Skeletal muscle cell (primary cell): ENCODE results near the gene CSRNP2.

Experiments
- DNase-seq: peaks from one replicate; pipeline ENCODE4 v3.0.0-alpha.2; 2010; ENCODE audit warnings: low read depth
- H3K4me3 ChIP-seq: 2 replicates; pipeline ENCODE4 v1.5.1; 2011; ENCODE audit warnings: low read depth, mild to moderate bottlenecking, control low read depth, low read length, moderate library complexity

CSRNP2 gene, protein sequence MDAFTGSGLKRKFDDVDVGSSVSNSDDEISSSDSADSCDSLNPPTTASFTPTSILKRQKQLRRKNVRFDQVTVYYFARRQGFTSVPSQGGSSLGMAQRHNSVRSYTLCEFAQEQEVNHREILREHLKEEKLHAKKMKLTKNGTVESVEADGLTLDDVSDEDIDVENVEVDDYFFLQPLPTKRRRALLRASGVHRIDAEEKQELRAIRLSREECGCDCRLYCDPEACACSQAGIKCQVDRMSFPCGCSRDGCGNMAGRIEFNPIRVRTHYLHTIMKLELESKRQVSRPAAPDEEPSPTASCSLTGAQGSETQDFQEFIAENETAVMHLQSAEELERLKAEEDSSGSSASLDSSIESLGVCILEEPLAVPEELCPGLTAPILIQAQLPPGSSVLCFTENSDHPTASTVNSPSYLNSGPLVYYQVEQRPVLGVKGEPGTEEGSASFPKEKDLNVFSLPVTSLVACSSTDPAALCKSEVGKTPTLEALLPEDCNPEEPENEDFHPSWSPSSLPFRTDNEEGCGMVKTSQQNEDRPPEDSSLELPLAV

DNA sequence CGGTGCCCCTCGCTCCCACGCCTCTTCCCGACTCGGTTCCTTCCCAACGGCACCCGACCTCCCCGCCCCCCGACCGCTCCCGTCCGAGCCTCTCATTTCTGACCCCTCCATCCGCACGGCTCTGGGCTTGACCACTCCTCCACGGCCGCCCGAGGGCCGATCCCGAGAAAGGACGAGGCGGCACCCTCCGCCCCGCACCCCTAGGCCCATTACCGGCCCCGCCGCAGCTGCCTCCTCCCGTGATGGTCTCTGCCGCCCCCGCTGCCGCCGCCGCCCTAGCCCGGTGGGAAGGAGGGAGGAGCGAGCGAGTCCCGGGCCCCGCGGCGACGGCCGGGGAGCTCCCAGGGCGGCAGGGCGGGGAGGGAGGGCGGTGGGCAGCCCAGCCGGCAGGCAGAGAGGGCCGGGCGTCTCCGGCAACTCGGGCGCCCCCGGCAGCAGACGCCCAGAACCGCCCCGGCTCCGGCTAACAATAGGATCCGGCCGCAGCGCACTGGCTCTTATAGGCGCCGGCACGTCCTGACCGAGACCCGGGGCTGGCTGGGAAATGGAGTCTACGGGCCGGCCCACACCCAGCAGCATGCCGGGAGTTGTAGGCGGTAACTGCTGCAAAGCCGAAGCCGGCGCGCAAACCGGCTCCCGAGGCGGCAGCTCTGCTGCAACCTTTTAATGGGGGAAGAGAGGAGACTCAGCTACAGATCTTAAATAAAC is at the start of gene CSRNP2:
CSRNP2 (minus strand) TSS at position 471 of the 708 bp plus-strand sequence. CDS start 7,035 bp downstream, outside the sequence.
- peak; percentile 89 for DNase-seq
- peak within 1 kb of the TSS; percentile 63 for H3K4me3 ChIP-seq

DNA sequence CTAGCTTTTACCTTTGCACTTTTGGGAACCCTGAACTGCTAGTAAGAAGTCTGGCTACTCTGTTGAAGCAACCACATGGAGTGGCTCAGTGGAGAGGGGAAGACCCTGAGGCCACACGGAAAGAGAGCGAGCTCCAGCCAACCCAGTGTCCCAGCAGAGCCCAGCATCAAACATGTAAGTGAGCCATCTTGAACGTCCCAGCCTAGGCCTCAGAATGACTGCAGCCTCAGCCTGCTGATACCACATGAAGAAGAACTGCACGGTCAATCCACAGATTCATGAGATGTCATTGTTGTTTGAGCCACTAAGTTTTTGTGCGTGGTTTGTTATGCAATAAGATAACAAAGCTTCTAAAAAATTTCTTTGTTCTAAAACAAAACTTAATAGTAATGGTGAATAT is 49.3 kb upstream of the CSRNP2 start:
- no peak for DNase-seq
- no peak overlapping the region for H3K4me3 ChIP-seq

DNA sequence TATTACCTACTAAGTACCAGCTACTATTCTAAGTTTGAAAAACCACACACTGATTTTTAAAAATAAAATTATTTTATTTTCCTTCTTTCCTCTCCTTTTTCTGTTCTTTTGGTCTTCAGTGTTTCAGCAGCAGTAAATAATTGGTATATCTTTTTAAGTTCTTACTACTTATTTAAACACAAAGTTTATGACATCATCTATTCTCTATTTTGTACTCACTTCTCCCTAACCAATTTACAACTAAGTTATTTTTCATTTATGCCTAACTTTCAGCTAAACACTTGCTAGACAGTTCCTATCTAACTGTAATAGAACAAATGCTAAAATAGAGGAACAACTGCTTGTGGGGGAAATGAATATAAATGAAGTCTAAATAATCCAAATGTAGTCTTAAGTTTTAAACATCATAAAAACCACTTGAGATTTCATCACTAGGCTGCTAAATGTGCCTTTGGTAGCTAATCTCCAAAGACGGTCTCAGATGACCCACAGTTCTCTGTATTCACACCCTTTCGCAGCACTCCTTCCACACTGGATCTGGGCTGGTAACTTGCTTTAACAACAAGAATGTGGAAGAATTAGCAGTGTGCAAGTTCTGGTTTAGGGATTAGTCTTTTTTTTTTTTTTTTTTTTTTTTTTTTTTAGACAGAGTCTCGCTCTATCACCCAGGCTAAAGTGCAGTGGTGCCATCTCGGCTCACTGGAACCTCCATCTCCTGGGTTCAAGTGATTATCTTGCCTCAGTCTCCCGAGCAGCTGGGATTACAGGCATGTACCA is 48.5 kb upstream of the CSRNP2 start:
- no peak overlapping the region for H3K4me3 ChIP-seq
- no peak for DNase-seq

DNA sequence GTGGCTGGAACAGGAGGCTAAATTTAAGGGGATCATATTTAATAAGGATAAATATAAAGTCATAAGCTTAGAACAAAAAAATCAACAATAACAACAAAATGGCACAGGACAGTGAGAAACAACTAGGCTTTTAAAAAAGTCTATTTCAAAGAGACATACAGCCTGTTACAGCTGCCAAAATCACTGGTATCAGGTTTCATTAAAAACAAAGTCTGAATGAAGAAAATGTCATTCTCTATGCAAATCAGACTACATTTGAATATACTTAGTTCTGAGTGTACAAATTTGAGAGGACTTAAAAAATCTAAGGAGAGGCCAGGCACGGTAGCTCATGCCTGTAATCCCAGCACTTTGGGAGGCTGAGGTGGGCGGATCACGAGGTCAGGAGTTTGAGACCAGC is 45.5 kb upstream of the CSRNP2 start:
- DNase-seq: no peak
- H3K4me3 ChIP-seq: no peak overlapping the region

DNA sequence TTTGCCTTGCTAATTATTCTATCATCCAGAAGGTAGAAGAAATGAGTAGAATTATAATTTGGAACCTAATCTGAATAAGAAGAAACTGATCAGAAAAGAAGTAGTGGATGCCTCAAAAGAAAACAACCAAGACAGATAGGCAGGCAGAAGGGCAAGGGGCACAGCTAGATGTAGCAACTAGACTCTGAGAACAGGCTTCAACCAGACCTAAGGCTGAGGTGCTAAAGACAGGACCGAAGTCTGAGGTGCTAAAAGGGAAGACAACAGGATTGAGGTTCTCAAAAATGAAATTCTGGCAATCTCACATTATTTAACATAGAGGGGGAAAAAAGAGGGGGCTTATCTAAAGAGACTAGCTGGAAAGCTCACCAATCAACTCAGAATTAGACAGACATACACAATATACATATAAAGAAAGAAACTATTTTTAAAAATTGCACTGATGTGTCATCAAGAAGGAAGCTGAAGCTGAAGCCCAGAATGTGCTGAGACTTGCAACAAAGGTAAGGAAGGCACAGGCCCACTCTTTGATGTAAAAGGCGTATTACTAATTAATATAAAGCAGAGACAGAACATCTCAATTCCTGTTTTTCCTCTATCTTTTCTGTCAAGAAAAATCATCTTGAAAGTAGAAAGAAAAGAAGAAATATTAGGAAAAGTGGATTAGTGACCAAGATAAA is 43.8 kb upstream of the CSRNP2 start:
- H3K4me3 ChIP-seq: no peak overlapping the region
- no peak for DNase-seq

DNA sequence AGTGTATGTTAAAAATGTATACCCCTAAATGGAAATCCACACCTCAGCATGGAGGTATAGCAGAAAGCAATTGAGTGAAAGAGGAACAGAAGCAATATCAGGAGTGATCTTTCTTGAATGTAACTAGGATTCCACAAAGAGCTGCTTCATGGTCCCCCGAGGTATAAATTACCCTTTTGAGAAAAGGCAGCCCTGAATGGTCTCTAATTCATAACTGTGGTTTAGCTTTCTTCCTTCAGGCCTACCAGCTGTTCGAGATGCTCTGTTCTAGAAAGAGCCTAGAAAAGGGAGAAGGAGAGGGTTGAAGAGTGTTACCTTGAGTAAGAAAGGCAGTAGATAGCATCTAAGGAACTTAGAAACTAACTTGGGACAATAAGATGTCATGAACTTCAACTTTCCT is 42.9 kb upstream of the CSRNP2 start:
- no peak for DNase-seq
- no peak overlapping the region for H3K4me3 ChIP-seq

DNA sequence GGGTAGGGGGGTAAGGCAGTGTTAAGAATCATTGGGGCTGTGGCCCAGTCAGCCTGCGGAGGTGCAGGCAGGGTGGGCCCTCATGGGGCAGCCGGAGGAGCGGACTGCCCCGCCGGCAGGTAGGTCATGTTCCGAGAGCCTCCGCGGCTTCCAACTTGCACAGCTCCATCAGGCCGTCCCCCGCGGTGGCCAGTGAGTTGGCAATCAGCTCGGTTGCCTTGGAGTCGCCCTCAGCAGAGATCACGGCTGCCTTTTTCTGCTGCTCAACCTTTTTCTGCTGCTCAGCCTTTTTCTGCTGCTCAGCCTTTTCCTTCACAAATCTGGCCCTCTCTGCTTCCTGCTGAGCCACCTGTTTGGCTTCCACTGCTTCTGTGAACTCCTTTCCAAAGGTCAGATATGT is 41.1 kb upstream of the CSRNP2 start:
- no peak for DNase-seq
- H3K4me3 ChIP-seq: no peak overlapping the region

DNA sequence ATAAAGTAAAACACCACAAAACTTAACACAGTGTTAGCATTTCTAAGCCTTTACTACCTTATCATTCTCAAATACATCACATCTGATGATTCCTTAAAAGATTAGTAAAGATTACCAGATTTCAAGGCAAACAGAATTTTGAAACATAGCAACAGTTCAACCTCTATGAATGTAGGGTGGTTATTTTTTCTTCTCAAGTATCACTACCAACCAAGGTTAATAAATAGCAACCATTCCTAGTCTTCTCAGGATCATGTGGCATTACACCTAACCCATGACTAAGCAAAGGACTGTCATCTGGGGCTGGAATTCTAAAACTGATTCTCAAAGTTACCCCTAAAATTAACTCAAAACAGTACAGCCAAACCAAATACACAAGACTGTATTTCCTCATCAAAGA is 39.4 kb upstream of the CSRNP2 start:
- no peak for DNase-seq
- no peak overlapping the region for H3K4me3 ChIP-seq

DNA sequence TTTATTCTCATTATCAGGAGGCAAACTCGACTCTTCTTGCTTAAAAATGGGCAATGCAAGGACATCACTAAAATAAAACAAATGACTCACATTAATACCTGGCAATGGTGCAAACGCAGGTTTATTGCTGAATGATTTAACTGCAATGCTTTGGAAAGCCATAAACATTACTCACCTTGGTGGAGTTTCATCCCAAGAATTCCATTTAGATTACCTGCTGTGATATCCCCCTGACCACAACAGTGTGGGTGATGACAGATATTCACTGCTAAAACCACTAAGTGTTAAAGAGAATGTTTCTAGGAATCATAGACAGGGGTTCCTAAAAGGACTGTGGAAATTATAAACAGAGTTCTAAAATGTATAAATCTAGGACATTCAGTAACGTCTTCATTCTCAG is 35.3 kb upstream of the CSRNP2 start:
- no peak overlapping the region for H3K4me3 ChIP-seq
- DNase-seq: no peak

DNA sequence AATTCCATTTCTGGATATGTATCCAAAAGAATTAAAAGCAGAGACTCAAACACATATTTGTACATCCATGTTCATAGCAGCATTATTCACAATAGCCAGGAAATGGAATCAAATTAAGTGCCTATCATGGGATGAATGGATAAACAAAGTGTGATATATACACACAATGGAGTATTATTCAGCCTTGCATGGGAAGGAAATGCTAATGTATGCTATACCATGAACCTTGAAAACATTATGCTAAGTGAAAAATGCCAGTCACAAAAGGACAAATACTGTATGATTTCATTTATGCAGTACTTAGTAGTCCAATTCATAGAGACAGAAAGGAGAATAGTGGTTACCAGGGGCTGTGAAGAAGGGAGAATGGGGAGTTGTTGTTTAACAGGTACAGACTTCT is 32.1 kb upstream of the CSRNP2 start:
- no peak overlapping the region for H3K4me3 ChIP-seq
- DNase-seq: no peak

DNA sequence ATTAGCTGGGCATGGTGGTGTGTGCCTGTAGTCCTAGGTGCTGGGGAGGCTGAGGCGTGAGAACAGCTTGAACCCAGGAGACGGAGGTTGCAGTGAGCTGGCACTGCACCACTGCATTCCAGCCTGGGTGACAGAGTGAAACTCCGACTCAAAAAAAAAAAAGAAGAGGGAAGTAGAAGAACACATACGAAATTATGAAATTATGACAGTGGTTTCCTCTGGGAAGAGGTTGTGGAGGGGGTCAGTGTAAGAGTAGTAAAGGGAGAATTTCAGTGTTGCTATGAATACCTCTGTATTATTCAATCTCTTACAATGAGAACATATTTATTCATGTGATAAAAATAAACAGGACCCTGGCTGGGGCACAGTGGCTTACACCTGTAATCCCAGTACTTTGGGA is 24.7 kb upstream of the CSRNP2 start:
- H3K4me3 ChIP-seq: no peak overlapping the region
- no peak for DNase-seq

DNA sequence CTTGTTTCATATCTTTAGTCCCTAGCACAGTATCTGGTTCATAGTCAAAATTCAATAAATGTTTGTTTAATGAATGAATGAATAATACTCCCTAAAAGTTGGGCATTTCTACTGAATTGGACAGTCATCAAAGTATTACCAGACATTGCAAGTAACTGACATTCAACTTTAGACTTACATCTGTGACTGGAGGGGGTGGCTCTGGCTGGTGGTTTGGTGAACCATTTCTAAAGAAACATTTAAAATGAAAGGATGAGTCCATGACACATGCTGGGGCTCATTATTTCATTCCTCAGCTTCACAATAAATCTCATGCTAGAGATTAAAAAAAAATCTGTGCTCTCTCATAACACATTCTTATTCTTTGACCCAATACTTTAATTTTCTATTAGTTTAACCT is 20.6 kb upstream of the CSRNP2 start:
- DNase-seq: no peak
- H3K4me3 ChIP-seq: no peak overlapping the region

DNA sequence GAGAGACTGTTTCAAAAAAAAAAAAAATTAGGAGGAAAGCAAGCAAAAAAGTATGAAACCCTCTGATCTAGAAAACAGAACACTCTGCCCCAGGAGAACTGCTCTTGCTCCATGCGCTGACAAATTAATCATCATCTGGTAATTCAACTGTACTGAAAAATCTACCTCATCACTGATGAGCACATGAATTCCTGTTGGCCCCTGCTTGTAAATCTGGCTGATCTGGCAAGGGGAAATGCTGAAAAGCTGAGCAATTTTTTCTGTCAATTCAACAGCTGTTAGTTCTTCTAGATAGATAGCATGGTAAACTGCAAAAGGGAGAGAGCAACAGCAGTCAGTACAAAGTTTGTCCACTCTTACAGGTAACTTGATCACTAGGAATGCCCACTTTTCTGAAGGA is 15.2 kb upstream of the CSRNP2 start:
- no peak overlapping the region for H3K4me3 ChIP-seq
- peak; percentile 45 for DNase-seq

DNA sequence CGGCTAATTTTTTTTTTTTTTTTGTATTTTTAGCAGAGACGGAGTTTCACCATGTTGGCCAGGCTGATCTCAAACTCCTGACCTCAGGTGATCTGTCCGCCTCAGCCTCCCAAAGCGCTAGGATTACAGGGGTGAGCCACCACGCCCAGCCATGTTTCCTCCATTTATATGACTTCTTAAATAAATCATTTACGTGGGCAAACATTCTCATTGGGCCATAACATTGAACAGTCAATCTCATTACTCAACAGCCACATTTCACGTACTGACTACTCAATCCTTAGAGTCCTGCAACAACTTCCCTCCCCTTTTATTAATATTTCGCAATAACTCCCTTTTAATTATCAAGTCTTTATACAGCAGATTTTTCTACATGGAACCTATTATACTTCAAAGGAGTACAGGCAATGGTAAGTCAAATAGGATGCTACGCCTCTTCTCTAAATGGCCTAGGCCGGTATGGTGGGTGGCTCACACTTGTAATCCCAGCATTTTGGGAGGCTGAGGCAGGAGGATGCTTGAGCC is 7.4 kb upstream of the CSRNP2 start:
- no peak overlapping the region for H3K4me3 ChIP-seq
- no peak for DNase-seq

DNA sequence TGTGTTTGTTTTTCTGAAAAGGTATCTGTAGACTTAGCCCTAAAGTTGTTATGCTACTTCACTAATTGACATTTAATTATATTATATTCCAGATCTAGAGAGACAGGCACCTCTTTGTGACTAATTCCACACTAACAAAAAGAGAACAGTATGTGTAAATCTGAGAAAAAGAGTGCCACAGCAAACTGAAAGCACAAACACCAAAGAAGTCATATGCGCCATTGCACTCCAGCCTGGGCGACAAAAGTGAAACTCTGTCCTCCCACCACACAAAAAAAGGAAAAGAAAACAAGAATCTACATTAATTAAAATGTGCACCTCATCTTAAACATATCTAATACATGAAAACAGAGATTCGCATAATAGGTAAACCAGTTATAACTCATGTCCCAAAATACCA is 4.4 kb upstream of the CSRNP2 start:
- H3K4me3 ChIP-seq: no peak overlapping the region
- DNase-seq: no peak

DNA sequence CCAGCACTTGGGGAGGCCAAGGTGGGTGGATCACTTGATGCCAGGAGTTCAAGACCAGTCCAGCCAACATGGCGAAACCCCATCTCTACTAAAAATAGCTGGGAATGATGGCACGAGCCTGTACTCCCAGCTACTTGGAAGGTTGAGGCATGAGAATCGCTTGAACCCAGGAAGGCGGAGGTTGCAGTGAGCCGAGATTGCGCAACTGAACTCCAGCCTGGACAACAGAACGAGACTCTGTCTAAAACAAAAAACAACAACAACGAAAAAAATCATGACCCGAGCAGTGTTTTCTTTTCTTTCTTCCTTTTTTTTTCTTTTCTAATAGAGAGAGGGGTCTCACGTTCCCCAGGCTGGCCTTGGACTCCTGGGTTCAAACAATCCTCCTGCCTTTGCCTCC is 3.5 kb upstream of the CSRNP2 start:
- no peak overlapping the region for H3K4me3 ChIP-seq
- no peak for DNase-seq

DNA sequence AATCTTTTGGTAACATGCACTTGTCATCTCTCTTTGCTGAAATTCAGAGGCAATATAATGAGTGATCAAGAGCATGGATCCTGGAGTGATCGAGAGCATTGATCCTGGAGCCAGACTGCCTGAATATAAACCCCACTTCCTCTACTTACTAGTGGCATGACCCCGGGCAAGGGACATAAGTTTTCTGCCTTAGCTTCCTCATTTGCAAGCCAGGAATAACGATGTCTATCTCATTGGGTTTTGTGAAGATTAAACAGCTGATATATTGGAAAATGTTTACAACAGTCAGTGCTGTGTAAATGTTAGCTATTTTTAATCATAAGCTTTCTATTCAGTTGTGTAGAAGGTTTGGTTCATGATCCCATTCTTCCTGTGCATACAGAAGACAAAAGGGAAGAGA is 2.4 kb upstream of the CSRNP2 start:
- no peak for DNase-seq
- H3K4me3 ChIP-seq: no peak overlapping the region

DNA sequence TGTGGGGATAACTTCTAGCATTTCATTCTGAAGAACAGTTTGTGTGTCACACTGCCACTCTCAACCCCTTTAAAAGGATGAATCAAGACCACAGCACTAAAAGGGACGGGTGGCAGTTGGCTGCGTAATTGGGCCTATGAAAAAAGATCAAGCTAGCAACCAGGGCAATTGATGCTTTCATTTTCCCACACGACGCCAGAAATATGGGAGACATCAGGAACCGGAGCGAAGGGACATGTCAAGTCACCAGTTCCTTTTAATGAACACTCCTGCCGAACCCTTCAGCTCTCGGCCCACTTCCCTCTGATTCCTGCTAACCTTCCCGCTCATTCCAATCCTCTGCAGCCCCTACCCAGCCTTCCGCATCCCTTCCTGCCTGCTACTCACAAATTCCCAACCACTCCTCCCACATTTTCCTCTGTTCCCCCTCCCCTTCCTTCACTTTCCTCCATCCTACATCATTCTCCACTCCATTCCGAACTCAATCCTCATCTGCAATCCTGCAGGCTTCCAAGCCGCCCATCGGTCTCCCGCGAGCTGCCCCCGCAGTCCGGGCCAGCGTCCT is 753 bp downstream of the CSRNP2 start:
- no peak for DNase-seq
- peak overlapping the region; percentile 63 for H3K4me3 ChIP-seq

DNA sequence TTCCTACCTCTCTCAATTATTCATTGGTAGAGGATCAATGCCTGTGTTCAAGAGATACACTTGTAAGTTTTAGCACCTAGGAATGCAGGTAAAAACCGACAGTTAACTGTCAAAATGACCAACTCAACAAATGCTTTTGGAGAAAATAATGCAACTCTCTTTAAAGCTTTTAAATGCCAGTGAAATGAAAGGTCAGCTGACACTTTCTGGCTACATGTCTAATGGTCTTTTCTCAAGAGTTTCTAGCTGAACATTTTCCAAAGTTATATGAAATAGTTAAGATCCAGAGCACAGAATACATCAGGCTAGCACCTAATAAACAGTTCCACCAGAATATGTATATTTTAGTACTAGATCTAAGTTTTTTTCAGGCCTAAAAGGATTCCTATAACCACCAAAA is 2.0 kb downstream of the CSRNP2 start:
- H3K4me3 ChIP-seq: peak overlapping the region; percentile 63
- no peak for DNase-seq
